Keratinocyte (primary cell): ENCODE measurements around the gene PTPA.

Experiments used
- CTCF ChIP-seq, 3 experiments: IDR thresholded peaks in 1 of 3; conservative IDR thresholded peaks in 1 of 3; optimal IDR thresholded peaks in 1 of 3; 2 replicates in 2 of 3; 3 replicates in 1 of 3; pipeline versions ENCODE3 to v1.5.1; 2011; ENCODE audit warnings: low read length in 3 of 3, mild to moderate bottlenecking in 3 of 3, moderate library complexity in 2 of 3, control low read depth in 1 of 3, inconsistent platforms in 1 of 3; ENCODE audit not compliant: insufficient read depth in 2 of 3; ENCODE audit errors: extremely low read depth in 1 of 3
- EZH2 ChIP-seq: IDR thresholded peaks from one replicate; pipeline ENCODE4 v1.6.1; 2012; ENCODE audit warnings: inconsistent platforms, mild to moderate bottlenecking, low read length, moderate library complexity

DNA sequence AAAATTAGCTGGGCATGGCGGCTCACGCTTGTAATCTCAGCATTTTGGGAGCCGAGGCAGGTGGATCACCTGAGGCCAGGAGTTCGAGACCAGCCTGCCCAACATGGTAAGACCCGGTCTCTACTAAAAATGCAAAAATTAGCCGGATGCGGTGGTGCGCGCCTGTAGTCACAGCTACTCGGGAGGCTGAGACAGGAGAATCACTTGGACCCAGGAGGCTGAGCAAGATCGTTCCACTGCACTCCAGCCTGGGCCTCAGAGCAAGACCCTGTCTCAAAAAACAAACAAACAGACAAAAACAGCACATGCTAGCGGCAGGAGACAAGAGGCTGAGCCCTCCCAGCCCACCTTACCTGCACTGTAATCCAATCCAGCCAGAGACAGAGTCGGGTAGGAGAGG lies 31.4 kb upstream of the PTPA start:
- TF ChIP-seq CTCF (optimal IDR thresholded peaks at IDR 0.05 in 1 of 3, IDR thresholded peaks at IDR 0.05 in 1 of 3, conservative IDR thresholded peaks at IDR 0.05 in 1 of 3; ENCODE audit: extremely low read depth in 1 of 3, insufficient read depth in 2 of 3, low read length in 3 of 3) (no peak), EZH2 (no peak)
